H9 (cell line): Measurements from ENCODE around the gene ZER1. TPM values are rescaled to one million over a fixed set of nuclear protein-coding genes. Genes with fewer than 3 reads are reported as not detected.

Experiments
- DNase-seq: peaks from one replicate; pipeline ENCODE4 v3.0.0-alpha.2; 2017
- H2AFZ ChIP-seq: one replicate; pipeline ENCODE4 v1.6.1; 2013; ENCODE audit warnings: mild to moderate bottlenecking, low read length, control low read depth, moderate library complexity
- H2AK5ac ChIP-seq: 2 replicates; pipeline ENCODE4 v1.6.1; 2013; ENCODE audit warnings: low read length, control low read depth, mixed read lengths; ENCODE audit not compliant: insufficient read length
- H2BK120ac ChIP-seq: one replicate; pipeline ENCODE4 v1.6.1; 2013; ENCODE audit warnings: low read depth, mild to moderate bottlenecking, low read length, control low read depth, inconsistent platforms; ENCODE audit not compliant: poor library complexity, severe bottlenecking
- H2BK12ac ChIP-seq: 2 replicates; pipeline ENCODE4 v1.6.1; 2013; ENCODE audit warnings: low read length, control low read depth, mixed read lengths, low read depth; ENCODE audit not compliant: insufficient read length
- H2BK15ac ChIP-seq: 2 replicates; pipeline ENCODE4 v1.6.1; 2013; ENCODE audit warnings: low read depth, low read length, control low read depth
- H2BK20ac ChIP-seq: one replicate; pipeline ENCODE4 v1.6.1; 2013; ENCODE audit warnings: low read depth, mild to moderate bottlenecking, low read length, control low read depth, inconsistent platforms; ENCODE audit not compliant: poor library complexity, severe bottlenecking
- H2BK5ac ChIP-seq: 2 replicates; pipeline ENCODE4 v1.6.1; 2013; ENCODE audit warnings: low read length, control low read depth, mixed read lengths; ENCODE audit not compliant: insufficient read length
- H3K14ac ChIP-seq: 2 replicates; pipeline ENCODE4 v1.6.1; 2013; ENCODE audit warnings: low read length, control low read depth; ENCODE audit not compliant: insufficient read depth
- H3K18ac ChIP-seq: 2 replicates; pipeline ENCODE4 v1.6.1; 2013; ENCODE audit warnings: low read depth, mild to moderate bottlenecking, mixed read lengths, low read length, control low read depth; ENCODE audit not compliant: insufficient read length
- H3K23ac ChIP-seq: 2 replicates; pipeline ENCODE4 v1.6.1; 2013; ENCODE audit warnings: low read length, control low read depth, mixed read lengths, low read depth; ENCODE audit not compliant: insufficient read length
- H3K23me2 ChIP-seq: 2 replicates; pipeline ENCODE4 v1.6.1; 2013; ENCODE audit warnings: low read depth, mild to moderate bottlenecking, mixed read lengths, low read length, control low read depth; ENCODE audit not compliant: insufficient read length, poor library complexity, severe bottlenecking
- H3K27ac ChIP-seq: 2 replicates; pipeline ENCODE4 v1.5.1; 2013; ENCODE audit warnings: low read length, control low read depth, mixed read lengths, low read depth; ENCODE audit not compliant: insufficient read length
- H3K27me3 ChIP-seq: 2 replicates; pipeline ENCODE4 v1.6.1; 2013; ENCODE audit warnings: low read length, control low read depth, inconsistent platforms; ENCODE audit not compliant: insufficient read depth
- H3K4ac ChIP-seq: 2 replicates; pipeline ENCODE4 v1.6.1; 2013; ENCODE audit warnings: low read depth, mild to moderate bottlenecking, control low read depth, inconsistent platforms, low read length, moderate library complexity
- H3K4me1 ChIP-seq: 2 replicates; pipeline ENCODE4 v1.6.1; 2013; ENCODE audit warnings: low read length, control low read depth, inconsistent platforms; ENCODE audit not compliant: insufficient read depth
- H3K4me2 ChIP-seq: 2 replicates; pipeline ENCODE4 v1.6.1; 2013; ENCODE audit warnings: low read length, control low read depth, mixed read lengths; ENCODE audit not compliant: insufficient read length, insufficient read depth
- H3K56ac ChIP-seq: 2 replicates; pipeline ENCODE4 v1.6.1; 2013; ENCODE audit warnings: low read depth, mild to moderate bottlenecking, mixed read lengths, low read length, control low read depth; ENCODE audit not compliant: insufficient read length
- H3K79me1 ChIP-seq: 2 replicates; pipeline ENCODE4 v1.6.1; 2013; ENCODE audit warnings: low read depth, mild to moderate bottlenecking, moderate library complexity, low read length, control low read depth, inconsistent platforms; ENCODE audit not compliant: insufficient read depth, poor library complexity, severe bottlenecking
- H3K79me2 ChIP-seq: 2 replicates; pipeline ENCODE4 v1.6.1; 2013; ENCODE audit warnings: low read length, control low read depth, inconsistent platforms; ENCODE audit not compliant: insufficient read depth
- H3K9ac ChIP-seq: 2 replicates; pipeline ENCODE4 v1.6.1; 2013; ENCODE audit warnings: low read length, control low read depth, mixed read lengths; ENCODE audit not compliant: insufficient read length; ENCODE audit errors: extremely low read depth
- H3K9me3 ChIP-seq: one replicate; pipeline ENCODE4 v1.6.1; 2013; ENCODE audit warnings: low read depth, low read length, inconsistent platforms; ENCODE audit not compliant: control insufficient read depth
- H3T11ph ChIP-seq: one replicate; pipeline ENCODE4 v1.6.1; 2013; ENCODE audit warnings: mild to moderate bottlenecking, low read length, control low read depth, inconsistent platforms
- H4K20me1 ChIP-seq: one replicate; pipeline ENCODE4 v1.6.1; 2013; ENCODE audit not compliant: control insufficient read depth, insufficient read length, insufficient read depth
- H4K5ac ChIP-seq: 2 replicates; pipeline ENCODE4 v1.6.1; 2013; ENCODE audit warnings: low read depth, mild to moderate bottlenecking, mixed read lengths, low read length, control low read depth; ENCODE audit not compliant: insufficient read length
- H4K8ac ChIP-seq: replicated peaks from 2 replicates; pipeline ENCODE4 v1.6.1; 2013; ENCODE audit warnings: low read length, control low read depth, mixed read lengths, low read depth; ENCODE audit not compliant: insufficient read length
- H4K91ac ChIP-seq: 2 replicates; pipeline ENCODE4 v1.6.1; 2013; ENCODE audit warnings: low read depth, mild to moderate bottlenecking, moderate library complexity, mixed read lengths, low read length, control low read depth; ENCODE audit not compliant: insufficient read length
- H3K27ac Mint-ChIP-seq, 3 experiments: 2 replicates in 2 of 3; 3 replicates in 1 of 3; pipeline ENCODE4 v1.8.0; 2020 to 2021; ENCODE audit warnings: mixed read lengths in 3 of 3, mild to moderate bottlenecking in 1 of 3, moderate library complexity in 1 of 3
- H3K27me3 Mint-ChIP-seq: 2 replicates; pipeline ENCODE4 v1.8.0; 2021; ENCODE audit warnings: low read depth, mild to moderate bottlenecking, moderate library complexity, mixed read lengths
- H3K36me3 Mint-ChIP-seq, 3 experiments: 2 replicates in 2 of 3; 3 replicates in 1 of 3; pipeline ENCODE4 v1.8.0; 2020 to 2021; ENCODE audit warnings: low read depth in 3 of 3, mixed read lengths in 3 of 3; ENCODE audit not compliant: insufficient read depth in 1 of 3
- H3K4me1 Mint-ChIP-seq, 2 experiments: 2 replicates each; pipeline ENCODE4 v1.8.0; 2020; ENCODE audit warnings: mixed read lengths in 2 of 2
- H3K4me3 Mint-ChIP-seq, 2 experiments: 2 replicates in 1 of 2; 3 replicates in 1 of 2; pipeline ENCODE4 v1.8.0; 2020 to 2021; ENCODE audit warnings: mild to moderate bottlenecking in 2 of 2, mixed read lengths in 2 of 2, moderate library complexity in 1 of 2
- H3K9me3 Mint-ChIP-seq, 2 experiments: 2 replicates in 1 of 2; 3 replicates in 1 of 2; pipeline ENCODE4 v1.8.0; 2020; ENCODE audit warnings: mild to moderate bottlenecking in 2 of 2, mixed read lengths in 2 of 2, moderate library complexity in 1 of 2
- WGBS: extraction: QIAGEN DNeasy Blood & Tissue Kit; methylation state at CpG from one replicate; pipeline ENCODE4 v1.1.7; 2013; ENCODE audit warnings: missing lambda C conversion rate, low lambda C conversion rate, mixed read lengths; ENCODE audit not compliant: insufficient read length; ENCODE audit errors: extremely low coverage; 5-methylcytosine and 5-hydroxymethylcytosine counted together
- total RNA-seq: library from RNA; stranded (reverse); gene quantifications from 2 replicates; pipeline ENCODE4 v1.2.1, GENCODE V29; 2021
- TF ChIP-seq, protein P1 (sequence below): fragments of 200-600 bp; sonication (generic); conservative IDR thresholded peaks from 3 replicates; pipeline ENCODE4 v1.8.0; 2021; ENCODE audit warnings: antibody characterized with exemption, mild to moderate bottlenecking

Gene ZER1
- total RNA-seq, 1 experiment from 2014 or later: 24.2 TPM

DNA sequence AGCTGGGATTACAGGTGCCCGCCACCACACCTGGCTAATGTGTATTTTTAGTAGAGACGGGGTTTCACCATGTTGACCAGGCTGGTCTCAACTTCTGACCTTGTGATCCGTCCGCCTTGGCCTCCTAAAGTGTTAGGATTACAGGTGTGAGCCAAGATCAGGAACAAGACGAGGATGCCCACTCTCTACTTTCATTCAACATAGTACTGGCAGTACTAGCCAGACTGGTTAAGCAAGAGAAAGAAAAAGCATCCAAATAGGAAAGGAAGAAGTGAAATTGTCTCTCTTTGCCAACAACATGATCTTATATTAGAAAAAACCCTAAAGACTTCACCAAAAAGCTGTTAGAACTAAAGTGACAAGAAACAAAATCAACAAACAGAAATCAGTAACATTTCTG lies 39.1 kb upstream of the ZER1 start:
- Histone ChIP-seq H3K79me1 (no peaks in the 10 kb centered on the region), H3K79me2 (no peaks in the 10 kb centered on the region), H3K4me2 (no peak overlapping the region), H3K4ac (no peak overlapping the region), H3K27ac (no peak overlapping the region), H2BK5ac (no peak overlapping the region), H3K23me2 (no peaks in the 10 kb centered on the region), H3K18ac (no peak overlapping the region), H4K91ac (no peak overlapping the region), H4K8ac (no peak overlapping the region), H2BK15ac (no peak overlapping the region), H3K23ac (no peak overlapping the region), H3K56ac (no peak overlapping the region), H2AK5ac (no peak overlapping the region), H3K9me3 (no peaks in the 10 kb centered on the region), H4K20me1 (no peaks in the 10 kb centered on the region), H2BK120ac (no peak overlapping the region), H3K27me3 (no peaks in the 10 kb centered on the region), H2BK20ac (no peak overlapping the region), H3K14ac (no peak overlapping the region), H3T11ph (no peak overlapping the region), H3K4me1 (no peaks in the 10 kb centered on the region), H2AFZ (no peak overlapping the region), H4K5ac (no peak overlapping the region), H3K9ac (no peak overlapping the region), H2BK12ac (no peak overlapping the region)
- Mint-ChIP-seq H3K9me3 (no peaks in the 10 kb centered on the region), H3K4me3 (no peak overlapping the region), H3K27ac (no peak overlapping the region; a peak in 1 of 7 replicates), H3K27me3 (no peaks in the 10 kb centered on the region), H3K36me3 (peaks cover under 1 to 17% (median 16%) of the 10 kb centered on the region in 3 experiments; a peak in 5 of 7 replicates), H3K4me1 (no peaks in the 10 kb centered on the region)
- TF ChIP-seq, protein P1, sequence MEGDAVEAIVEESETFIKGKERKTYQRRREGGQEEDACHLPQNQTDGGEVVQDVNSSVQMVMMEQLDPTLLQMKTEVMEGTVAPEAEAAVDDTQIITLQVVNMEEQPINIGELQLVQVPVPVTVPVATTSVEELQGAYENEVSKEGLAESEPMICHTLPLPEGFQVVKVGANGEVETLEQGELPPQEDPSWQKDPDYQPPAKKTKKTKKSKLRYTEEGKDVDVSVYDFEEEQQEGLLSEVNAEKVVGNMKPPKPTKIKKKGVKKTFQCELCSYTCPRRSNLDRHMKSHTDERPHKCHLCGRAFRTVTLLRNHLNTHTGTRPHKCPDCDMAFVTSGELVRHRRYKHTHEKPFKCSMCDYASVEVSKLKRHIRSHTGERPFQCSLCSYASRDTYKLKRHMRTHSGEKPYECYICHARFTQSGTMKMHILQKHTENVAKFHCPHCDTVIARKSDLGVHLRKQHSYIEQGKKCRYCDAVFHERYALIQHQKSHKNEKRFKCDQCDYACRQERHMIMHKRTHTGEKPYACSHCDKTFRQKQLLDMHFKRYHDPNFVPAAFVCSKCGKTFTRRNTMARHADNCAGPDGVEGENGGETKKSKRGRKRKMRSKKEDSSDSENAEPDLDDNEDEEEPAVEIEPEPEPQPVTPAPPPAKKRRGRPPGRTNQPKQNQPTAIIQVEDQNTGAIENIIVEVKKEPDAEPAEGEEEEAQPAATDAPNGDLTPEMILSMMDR: no peak
- no CpG with 5 or more reads among the region's 5 CpGs for WGBS
- no peak for DNase-seq
